ENCODE measurements around the gene PPP1R11. TPM values are rescaled to one million over a fixed set of nuclear protein-coding genes. Genes with fewer than 3 reads are reported as not detected.
A peak's percentile ranks its signal among the peaks of the same experiment; 100 is the strongest.
"Not testable (repeated sequence)": the region's sequence is repeated elsewhere in the genome, so short reads cannot be mapped to it uniquely, and the experiment has no call there.

Gene PPP1R11
- total RNA-seq, 6 experiments from 2014 or later = 22.9 to 37.2 (median 25.7) TPM

DNA sequence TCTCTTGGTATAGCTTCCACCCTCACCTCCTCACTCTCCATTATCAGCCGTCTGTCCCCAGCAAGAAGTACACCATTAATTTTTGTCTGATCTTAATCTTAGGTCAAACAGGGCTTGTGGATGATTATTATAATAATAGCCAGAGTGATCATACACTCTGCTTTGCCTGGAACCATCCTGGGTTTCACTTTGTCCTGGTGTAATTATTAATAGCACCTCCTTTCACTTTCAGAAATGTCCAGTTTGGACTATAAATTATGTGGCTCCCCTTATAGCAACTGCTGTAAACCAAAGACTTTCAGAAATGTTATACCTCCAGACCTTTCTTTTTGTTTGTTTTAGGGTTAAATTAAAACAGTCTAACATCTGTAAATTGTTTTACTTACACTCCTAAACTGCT, 46.8 kb downstream of the PPP1R11 start:
- no peaks in the 10 kb centered on the region for H3K9me3 ChIP-seq
- WGBS (ENCODE audit: insufficient coverage, low coverage, low lambda C conversion rate, missing lambda C conversion rate) = 18% methylated on average over 1 of the region's 1 CpG
- DNase-seq (no peak), ATAC-seq (peak in 2 of 4 donors; percentile 35 to 66)
- H3K27ac ChIP-seq = no peak overlapping the region
- no peaks in the 10 kb centered on the region for H3K27me3 ChIP-seq
- no peaks in the 10 kb centered on the region for H3K36me3 ChIP-seq
- no peak overlapping the region for H3K4me3 ChIP-seq
- intact Hi-C loops (cut with DNase I) = no loop called here
- H3K4me1 ChIP-seq = peaks cover 0 to 10% (median 0%) of the 10 kb centered on the region in 4 donors
- TF ChIP-seq POLR2A (IDR thresholded peaks at IDR 0.05) = no peak
- TF ChIP-seq, protein P1, sequence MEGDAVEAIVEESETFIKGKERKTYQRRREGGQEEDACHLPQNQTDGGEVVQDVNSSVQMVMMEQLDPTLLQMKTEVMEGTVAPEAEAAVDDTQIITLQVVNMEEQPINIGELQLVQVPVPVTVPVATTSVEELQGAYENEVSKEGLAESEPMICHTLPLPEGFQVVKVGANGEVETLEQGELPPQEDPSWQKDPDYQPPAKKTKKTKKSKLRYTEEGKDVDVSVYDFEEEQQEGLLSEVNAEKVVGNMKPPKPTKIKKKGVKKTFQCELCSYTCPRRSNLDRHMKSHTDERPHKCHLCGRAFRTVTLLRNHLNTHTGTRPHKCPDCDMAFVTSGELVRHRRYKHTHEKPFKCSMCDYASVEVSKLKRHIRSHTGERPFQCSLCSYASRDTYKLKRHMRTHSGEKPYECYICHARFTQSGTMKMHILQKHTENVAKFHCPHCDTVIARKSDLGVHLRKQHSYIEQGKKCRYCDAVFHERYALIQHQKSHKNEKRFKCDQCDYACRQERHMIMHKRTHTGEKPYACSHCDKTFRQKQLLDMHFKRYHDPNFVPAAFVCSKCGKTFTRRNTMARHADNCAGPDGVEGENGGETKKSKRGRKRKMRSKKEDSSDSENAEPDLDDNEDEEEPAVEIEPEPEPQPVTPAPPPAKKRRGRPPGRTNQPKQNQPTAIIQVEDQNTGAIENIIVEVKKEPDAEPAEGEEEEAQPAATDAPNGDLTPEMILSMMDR (IDR thresholded peaks at IDR 0.05) = no peak

DNA sequence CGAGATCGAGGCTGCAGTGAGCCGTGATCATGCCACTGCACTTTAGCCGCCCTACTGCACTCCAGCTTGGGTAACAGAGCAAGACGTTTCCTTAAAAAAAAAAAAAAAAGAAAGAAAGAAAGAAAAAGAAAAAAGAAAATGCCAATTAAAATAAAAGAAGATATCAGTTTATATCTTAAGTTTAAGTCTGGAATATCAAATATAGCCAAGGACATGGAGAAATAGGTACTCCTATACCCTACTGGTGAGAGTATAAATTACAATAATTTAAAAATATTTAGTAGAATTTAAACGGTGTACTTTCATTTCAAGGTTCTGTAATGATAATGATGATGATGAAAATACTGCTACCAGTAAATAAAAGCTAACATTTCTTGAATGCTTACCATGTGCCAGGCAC, 49.7 kb downstream of the PPP1R11 start:
- no peak overlapping the region for H3K27ac ChIP-seq
- DNase-seq = no peak
- no peak for ATAC-seq
- no peaks in the 10 kb centered on the region for H3K9me3 ChIP-seq
- H3K27me3 ChIP-seq = no peaks in the 10 kb centered on the region
- 65% methylated on average over 6 of the region's 6 CpGs for WGBS (ENCODE audit: insufficient coverage, low coverage, low lambda C conversion rate, missing lambda C conversion rate)
- H3K36me3 ChIP-seq = no peaks in the 10 kb centered on the region
- intact Hi-C loops (cut with DNase I) = no loop called here
- H3K4me1 ChIP-seq = peaks cover 0 to 10% (median 0%) of the 10 kb centered on the region in 4 donors
- H3K4me3 ChIP-seq = no peak overlapping the region
- no peak for TF ChIP-seq POLR2A (IDR thresholded peaks at IDR 0.05)
- TF ChIP-seq, protein P1 (IDR thresholded peaks at IDR 0.05) = peak in 1 of 4 donors; percentile 14

DNA sequence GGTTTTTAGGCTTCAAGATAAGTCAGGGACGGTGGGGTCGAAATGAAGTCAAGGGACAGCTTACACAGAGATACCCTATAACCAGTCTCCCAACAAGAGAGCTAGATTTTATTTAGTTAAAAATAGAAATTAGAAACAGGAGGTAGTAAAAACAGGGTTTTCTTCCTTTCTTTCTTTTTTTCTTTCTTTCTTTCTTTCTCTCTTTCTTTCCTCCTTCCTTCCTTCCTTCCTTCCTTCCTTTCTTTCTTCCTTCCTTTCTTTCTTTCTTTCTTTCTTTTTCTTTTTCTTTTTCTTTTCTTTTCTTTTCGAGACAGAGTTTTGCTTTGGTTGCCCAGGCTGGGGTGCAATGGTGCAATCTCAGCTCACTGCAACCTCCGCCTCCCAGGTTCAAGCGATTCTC, 51.7 kb downstream of the PPP1R11 start:
- ATAC-seq; H3K36me3 ChIP-seq; H3K9me3 ChIP-seq; H3K4me1 ChIP-seq; H3K27ac ChIP-seq; intact Hi-C loops (cut with DNase I); H3K4me3 ChIP-seq; H3K27me3 ChIP-seq; DNase-seq: not testable (repeated sequence)
- WGBS (ENCODE audit: insufficient coverage, low coverage, low lambda C conversion rate, missing lambda C conversion rate) = 72% methylated on average over 5 of the region's 5 CpGs

Small RNA genes lying within 50 kb of the gene (small RNA-seq; reads per million reads assigned to genes)
- gene RF02218 (0 reads per million in 2 experiments), gene RF02219 (0 reads per million in 2 experiments), gene RF02220 (0 reads per million in 2 experiments)

Other genes starting within 250 kb of the PPP1R11 start
- 1 to 10 TPM in 1 of 6 experiments, under 1 TPM in 1, not detected in 4; 0.20 to 2.0 TPM for gene HLA-G, start 239.4 kb upstream of the PPP1R11 start, total RNA-seq
- 100 to 1,000 TPM; 107 to 561 (median 406) TPM for gene HLA-A, start 124.7 kb upstream of the PPP1R11 start, total RNA-seq
- gene POLR1H, start 5.9 kb upstream of the PPP1R11 start, total RNA-seq = 10 to 100 TPM in 4 of 6 experiments, 1 to 10 TPM in 2; 9.4 to 17.8 (median 11.2) TPM
- gene RNF39, start 8.6 kb downstream of the PPP1R11 start, total RNA-seq = not detected
- 1 to 10 TPM in 1 of 6 experiments, under 1 TPM in 5; 0.32 to 5.1 (median 0.60) TPM for gene TRIM31, start 45.9 kb downstream of the PPP1R11 start, total RNA-seq
- 1 to 10 TPM in 1 of 6 experiments, under 1 TPM in 1, not detected in 4; 0.18 to 5.2 TPM for gene TRIM40, start 68.9 kb downstream of the PPP1R11 start, total RNA-seq
- gene TRIM10, start 94.0 kb downstream of the PPP1R11 start, total RNA-seq = 1 to 10 TPM in 5 of 6 experiments, under 1 TPM in 1; 0.74 to 2.4 (median 1.4) TPM
- gene TRIM15, start 96.3 kb downstream of the PPP1R11 start, total RNA-seq = 10 to 100 TPM in 1 of 6 experiments, 1 to 10 TPM in 5; 1.7 to 17.7 (median 5.7) TPM
- gene TRIM26, start 146.2 kb downstream of the PPP1R11 start, total RNA-seq = 10 to 100 TPM; 28.8 to 47.5 (median 38.9) TPM

All from right lobe of liver (tissue), 6 donors.